LNCAP (cell line): ENCODE data around the gene GNL3L.

ENCODE experiments used
- TF ChIP-seq, protein P1 (sequence below): fragments of 450-650 bp; IDR thresholded peaks from 2 replicates; pipeline ENCODE4 v1.5.1; 2017; ENCODE audit warnings: mild to moderate bottlenecking

The GNL3L gene

DNA sequence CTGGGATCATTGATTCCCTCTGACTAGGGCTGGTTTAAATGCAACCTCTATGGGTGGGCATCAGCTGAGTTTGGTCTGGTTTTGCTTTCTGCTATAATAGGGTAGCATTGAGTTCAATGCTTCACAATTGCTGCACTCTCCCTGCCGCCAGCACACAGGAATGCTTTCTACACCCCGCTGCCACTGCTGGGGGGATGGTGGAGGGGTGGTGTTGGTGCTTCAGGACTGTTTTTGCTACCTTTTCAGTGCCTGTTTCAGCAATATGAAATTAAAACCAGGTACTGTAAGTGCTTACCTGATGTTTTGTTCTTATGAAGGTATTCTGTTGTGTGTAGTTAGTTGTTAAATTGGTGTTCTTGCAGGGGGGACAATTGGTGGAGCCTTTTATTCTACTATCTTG lies 67.7 kb downstream of the GNL3L start:
- TF ChIP-seq, protein P1, sequence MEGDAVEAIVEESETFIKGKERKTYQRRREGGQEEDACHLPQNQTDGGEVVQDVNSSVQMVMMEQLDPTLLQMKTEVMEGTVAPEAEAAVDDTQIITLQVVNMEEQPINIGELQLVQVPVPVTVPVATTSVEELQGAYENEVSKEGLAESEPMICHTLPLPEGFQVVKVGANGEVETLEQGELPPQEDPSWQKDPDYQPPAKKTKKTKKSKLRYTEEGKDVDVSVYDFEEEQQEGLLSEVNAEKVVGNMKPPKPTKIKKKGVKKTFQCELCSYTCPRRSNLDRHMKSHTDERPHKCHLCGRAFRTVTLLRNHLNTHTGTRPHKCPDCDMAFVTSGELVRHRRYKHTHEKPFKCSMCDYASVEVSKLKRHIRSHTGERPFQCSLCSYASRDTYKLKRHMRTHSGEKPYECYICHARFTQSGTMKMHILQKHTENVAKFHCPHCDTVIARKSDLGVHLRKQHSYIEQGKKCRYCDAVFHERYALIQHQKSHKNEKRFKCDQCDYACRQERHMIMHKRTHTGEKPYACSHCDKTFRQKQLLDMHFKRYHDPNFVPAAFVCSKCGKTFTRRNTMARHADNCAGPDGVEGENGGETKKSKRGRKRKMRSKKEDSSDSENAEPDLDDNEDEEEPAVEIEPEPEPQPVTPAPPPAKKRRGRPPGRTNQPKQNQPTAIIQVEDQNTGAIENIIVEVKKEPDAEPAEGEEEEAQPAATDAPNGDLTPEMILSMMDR = no peak

DNA sequence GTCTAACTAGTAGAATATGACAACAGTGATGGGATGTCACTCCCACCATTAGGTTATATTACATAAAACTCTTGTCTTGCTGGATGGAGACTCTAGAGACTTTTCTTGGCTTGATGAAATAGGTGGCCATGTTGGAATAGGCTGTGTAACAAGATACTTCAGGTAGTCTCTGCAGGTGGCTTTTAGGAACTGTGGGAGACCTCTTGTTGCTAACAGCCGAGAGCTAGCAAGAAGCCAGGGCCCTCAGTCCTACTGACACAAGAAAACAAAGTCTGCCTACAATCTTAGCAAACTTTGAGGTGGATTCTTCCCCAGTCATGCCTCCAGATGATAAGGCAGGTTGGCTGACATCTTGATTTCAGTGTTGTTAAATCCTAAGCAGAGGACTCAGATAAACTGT lies 72.5 kb downstream of the GNL3L start:
- TF ChIP-seq, protein P1 = no peak
